CD14-positive monocyte (primary cell): ENCODE measurements around the gene WDR44. TPM values are rescaled to one million over a fixed set of nuclear protein-coding genes. Genes with fewer than 3 reads are reported as not detected.

Experiments
- DNase-seq, 3 donors: peaks; one replicate each; pipeline ENCODE4 v3.0.0-alpha.2; 2011 to 2022
- H2AFZ ChIP-seq: 2 replicates; pipeline ENCODE4 v1.6.0; 2012; ENCODE audit warnings: mild to moderate bottlenecking, low read depth, low read length, inconsistent platforms; ENCODE audit not compliant: insufficient read depth, poor library complexity, severe bottlenecking
- H3K27ac ChIP-seq, 2 donors: 1 replicate in 1 of 2; 2 replicates in 1 of 2; pipeline ENCODE4 v1.5.1; 2012 to 2013; ENCODE audit warnings: low read length in 2 of 2, control low read depth in 1 of 2, inconsistent platforms in 1 of 2, low read depth in 1 of 2, mild to moderate bottlenecking in 1 of 2
- H3K27me3 ChIP-seq, 2 donors: one replicate each; pipeline versions ENCODE4 v1.6.0 to v1.6.1; 2011 to 2013; ENCODE audit warnings: low read length in 2 of 2; ENCODE audit not compliant: control insufficient read depth in 2 of 2, insufficient read depth in 2 of 2
- H3K36me3 ChIP-seq, 2 donors: replicated peaks in 1 of 2; 1 replicate in 1 of 2; 2 replicates in 1 of 2; pipeline versions ENCODE4 v1.5.1 to v1.6.1; 2012 to 2013; ENCODE audit warnings: low read length in 2 of 2, control low read depth in 1 of 2, inconsistent platforms in 1 of 2, mild to moderate bottlenecking in 1 of 2; ENCODE audit not compliant: insufficient read depth in 2 of 2, control insufficient read depth in 1 of 2
- H3K4me1 ChIP-seq, 2 donors: 1 replicate in 1 of 2; 2 replicates in 1 of 2; pipeline versions ENCODE4 v1.5.1 to v1.6.1; 2012 to 2013; ENCODE audit warnings: low read length in 2 of 2, control low read depth in 1 of 2, inconsistent platforms in 1 of 2, mild to moderate bottlenecking in 1 of 2, moderate library complexity in 1 of 2; ENCODE audit not compliant: insufficient read depth in 2 of 2, control insufficient read depth in 1 of 2
- H3K4me2 ChIP-seq: replicated peaks from 2 replicates; pipeline ENCODE3; 2012; ENCODE audit warnings: low read length, moderate library complexity, mild to moderate bottlenecking; ENCODE audit not compliant: poor library complexity, severe bottlenecking; ENCODE audit errors: extremely low read depth
- H3K4me3 ChIP-seq, 3 experiments: fragments of 200-600 bp in 1 of 3; sonication (generic) in 1 of 3; replicated peaks in 1 of 3; 1 replicate in 2 of 3; 2 replicates in 1 of 3; pipeline ENCODE4 v1.5.1; 2011 to 2013; ENCODE audit warnings: low read length in 3 of 3, mild to moderate bottlenecking in 3 of 3, control low read depth in 2 of 3, low read depth in 2 of 3, inconsistent platforms in 1 of 3, moderate library complexity in 1 of 3
- H3K79me2 ChIP-seq: 2 replicates; pipeline ENCODE4 v1.6.0; 2012; ENCODE audit warnings: mild to moderate bottlenecking, control low read depth, inconsistent platforms, low read length, moderate library complexity; ENCODE audit not compliant: insufficient read depth
- H3K9ac ChIP-seq: 2 replicates; pipeline ENCODE4 v1.6.0; 2017; ENCODE audit warnings: low read length, mild to moderate bottlenecking; ENCODE audit not compliant: insufficient read depth, poor library complexity, severe bottlenecking
- H3K9me3 ChIP-seq, 2 donors: replicated peaks in 1 of 2; 1 replicate in 1 of 2; 2 replicates in 1 of 2; pipeline versions ENCODE4 v1.5.1 to v1.6.1; 2012 to 2013; ENCODE audit warnings: low read length in 2 of 2, control low read depth in 1 of 2; ENCODE audit not compliant: control insufficient read depth in 1 of 2, insufficient read depth in 1 of 2
- H4K20me1 ChIP-seq: 2 replicates; pipeline ENCODE4 v1.6.0; 2012; ENCODE audit warnings: mild to moderate bottlenecking, low read length, control low read depth, moderate library complexity; ENCODE audit not compliant: insufficient read depth
- H3K27ac Mint-ChIP-seq, 7 donors: one replicate each; pipeline ENCODE4 v1.8.0; 2020; ENCODE audit warnings: mild to moderate bottlenecking in 7 of 7, mixed read lengths in 7 of 7, moderate library complexity in 6 of 7, inconsistent platforms in 2 of 7
- H3K27me3 Mint-ChIP-seq, 3 donors: one replicate each; pipeline ENCODE4 v1.8.0; 2021 to 2022; ENCODE audit warnings: low read depth in 3 of 3, mild to moderate bottlenecking in 3 of 3, mixed read lengths in 3 of 3, moderate library complexity in 3 of 3, inconsistent platforms in 1 of 3
- H3K36me3 Mint-ChIP-seq, 2 donors: one replicate each; pipeline ENCODE4 v1.8.0; 2020; ENCODE audit warnings: mixed read lengths in 2 of 2, inconsistent platforms in 1 of 2, mild to moderate bottlenecking in 1 of 2
- H3K4me1 Mint-ChIP-seq: one replicate; pipeline ENCODE4 v1.8.0; 2020; ENCODE audit warnings: mild to moderate bottlenecking, mixed read lengths
- H3K4me3 Mint-ChIP-seq, 2 donors: one replicate each; pipeline ENCODE4 v1.8.0; 2020; ENCODE audit warnings: mild to moderate bottlenecking in 2 of 2, mixed read lengths in 2 of 2, moderate library complexity in 1 of 2
- H3K9me3 Mint-ChIP-seq, 7 donors: one replicate each; pipeline ENCODE4 v1.8.0; 2020 to 2022; ENCODE audit warnings: mixed read lengths in 7 of 7, mild to moderate bottlenecking in 6 of 7, moderate library complexity in 6 of 7, inconsistent platforms in 2 of 7
- CTCF ChIP-seq: fragments of 200-600 bp; IDR thresholded peaks from one replicate; pipeline ENCODE4 v1.8.0; 2022; ENCODE audit warnings: antibody characterized with exemption, mild to moderate bottlenecking
- WGBS: methylation state at CpG from one replicate; pipeline ENCODE4 v1.1.5; 2013; ENCODE audit warnings: missing lambda C conversion rate; ENCODE audit not compliant: insufficient coverage; 5-methylcytosine and 5-hydroxymethylcytosine counted together
- intact Hi-C, 2 donors: fragments of 100-400 bp; cut with micrococcal nuclease; formaldehyde crosslinking; loops; one replicate each; pipeline versions ENCODE4 v1.15.0 to v1.15.1; 2023
- polyA plus RNA-seq, 3 donors: library from polyadenylated mRNA; depleted of rRNA in 1 of 3; unstranded in 2 of 3; stranded (reverse) in 1 of 3; fragments of 300-500 nt in 2 of 3; fragments of >200 nt in 1 of 3; fragmentation: Illumina TruSeq in 2 of 3; gene quantifications; 1 replicate in 2 of 3; 2 replicates in 1 of 3; pipeline ENCODE4 v1.2.3, GENCODE V29; 2012 to 2021

The WDR44 gene
- polyA plus RNA-seq, 3 donors = 5.1 to 7.1 (median 5.5) TPM

DNA sequence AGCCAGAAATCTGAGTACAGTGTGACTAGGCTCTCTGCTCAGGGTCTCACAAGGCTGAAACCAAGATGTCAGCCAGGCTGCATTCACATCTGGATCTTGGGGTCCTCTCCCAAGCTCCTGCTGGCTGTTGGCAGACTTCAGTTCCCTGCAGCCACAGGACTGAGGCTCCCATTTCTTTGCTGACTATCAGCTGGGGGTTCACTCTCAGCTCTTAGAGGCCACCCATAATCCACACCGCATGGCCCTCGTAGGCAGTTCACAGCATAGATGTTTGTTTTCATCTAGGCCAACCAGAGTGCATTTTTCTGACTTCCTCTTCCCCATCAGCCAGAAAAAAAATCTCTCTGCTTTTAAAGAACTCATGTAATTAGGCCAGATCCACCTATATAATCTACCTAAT lies 8.2 kb upstream of the WDR44 start:
- H3K4me1 Mint-ChIP-seq = no peaks in the 10 kb centered on the region
- H3K9me3 Mint-ChIP-seq = no peaks in the 10 kb centered on the region
- no peak overlapping the region for H3K4me3 ChIP-seq
- H3K4me2 ChIP-seq = no peak overlapping the region
- H2AFZ ChIP-seq = peak overlapping the region; percentile 46
- H3K4me3 Mint-ChIP-seq = no peak overlapping the region
- peaks cover 0 to 3% (median under 1%) of the 10 kb centered on the region in 3 donors for H3K27me3 Mint-ChIP-seq
- no peaks in the 10 kb centered on the region for H3K36me3 Mint-ChIP-seq
- no peaks in the 10 kb centered on the region for H3K27me3 ChIP-seq
- H3K9me3 ChIP-seq = no peaks in the 10 kb centered on the region
- no peaks in the 10 kb centered on the region for H3K36me3 ChIP-seq
- no peak overlapping the region for H3K27ac Mint-ChIP-seq
- no CpG with 5 or more reads among the region's 2 CpGs for WGBS
- TF ChIP-seq CTCF = no peak
- no peaks in the 10 kb centered on the region for H3K79me2 ChIP-seq
- no peak for DNase-seq
- no peak overlapping the region for H3K27ac ChIP-seq
- no peaks in the 10 kb centered on the region for H4K20me1 ChIP-seq
- intact Hi-C loops = no loop called here
- no peaks in the 10 kb centered on the region for H3K4me1 ChIP-seq
- no peak overlapping the region for H3K9ac ChIP-seq

DNA sequence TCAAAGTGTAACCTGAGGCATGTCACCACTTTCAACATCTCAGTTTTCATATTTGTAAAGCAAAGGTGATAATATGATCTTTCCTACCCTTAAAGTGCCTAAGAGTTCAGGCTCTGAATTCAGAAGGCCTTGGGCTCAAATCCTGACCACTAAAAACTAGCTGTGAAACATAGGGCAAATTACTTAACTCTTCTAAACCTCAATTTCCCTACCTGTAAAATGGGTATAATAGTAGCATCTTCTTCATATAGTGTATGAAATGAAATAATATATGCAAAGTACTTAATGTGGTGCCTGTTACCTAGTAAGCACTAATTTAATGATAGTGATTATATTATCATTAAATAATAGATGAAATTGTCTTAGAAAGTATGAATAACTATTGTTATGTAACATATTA lies 7.0 kb upstream of the WDR44 start:
- intact Hi-C loops = no loop called here
- Mint-ChIP-seq H3K4me3 (no peak overlapping the region), H3K27me3 (peaks cover 0 to 7% (median 0%) of the 10 kb centered on the region in 3 donors), H3K4me1 (no peaks in the 10 kb centered on the region), H3K27ac (no peak overlapping the region), H3K36me3 (no peaks in the 10 kb centered on the region), H3K9me3 (no peaks in the 10 kb centered on the region)
- H3K9me3 ChIP-seq = no peaks in the 10 kb centered on the region
- H3K27ac ChIP-seq = no peak overlapping the region
- no peaks in the 10 kb centered on the region for H4K20me1 ChIP-seq
- no peak overlapping the region for H2AFZ ChIP-seq
- H3K4me2 ChIP-seq = no peak overlapping the region
- H3K4me1 ChIP-seq = no peaks in the 10 kb centered on the region
- TF ChIP-seq CTCF = no peak
- H3K36me3 ChIP-seq = no peaks in the 10 kb centered on the region
- no peak for DNase-seq
- no peaks in the 10 kb centered on the region for H3K79me2 ChIP-seq
- no peaks in the 10 kb centered on the region for H3K27me3 ChIP-seq
- H3K4me3 ChIP-seq = no peak overlapping the region
- no peak overlapping the region for H3K9ac ChIP-seq
